ENCODE measurements around the gene EXT2.

EXT2 gene

GRCh38 chr11:44174842-44175241 is 79.4 kb downstream of the EXT2 start:
- DNase-seq = no peak

- no peak for DNase-seq
These were observed 81.2 kb downstream of the EXT2 start for GRCh38 chr11:44176546-44177213.

GRCh38 chr11:44177905-44178304 is 82.4 kb downstream of the EXT2 start:
- no peak for DNase-seq

- DNase-seq = no peak
These were observed 82.9 kb downstream of the EXT2 start for GRCh38 chr11:44178381-44178780.

- DNase-seq = no peak
These were observed 83.7 kb downstream of the EXT2 start for GRCh38 chr11:44179173-44179572.

GRCh38 chr11:44180107-44180506 is 84.6 kb downstream of the EXT2 start:
- no peak for DNase-seq

- DNase-seq = no peak
These were observed 90.0 kb downstream of the EXT2 start for GRCh38 chr11:44185522-44185921.

GRCh38 chr11:44186321-44186930 is 90.9 kb downstream of the EXT2 start:
- DNase-seq = no peak

- DNase-seq = no peak
These were observed 93.2 kb downstream of the EXT2 start for GRCh38 chr11:44188643-44189042.

- no peak for DNase-seq
These were observed 94.8 kb downstream of the EXT2 start for GRCh38 chr11:44189986-44190882.

- no peak for DNase-seq
These were observed 95.4 kb downstream of the EXT2 start for GRCh38 chr11:44190883-44191230.

- DNase-seq = no peak
These were observed 96.0 kb downstream of the EXT2 start for GRCh38 chr11:44191322-44192016.

- no peak for DNase-seq
These were observed 96.5 kb downstream of the EXT2 start for GRCh38 chr11:44192017-44192385.

- DNase-seq = no peak
These were observed 97.1 kb downstream of the EXT2 start for GRCh38 chr11:44192462-44193100.

GRCh38 chr11:44193856-44194255 is 98.4 kb downstream of the EXT2 start:
- no peak for DNase-seq

- no peak for DNase-seq
These were observed 102.8 kb downstream of the EXT2 start for GRCh38 chr11:44198146-44198724.

- DNase-seq = no peak
These were observed 103.8 kb downstream of the EXT2 start for GRCh38 chr11:44199298-44199697.

- no peak for DNase-seq
These were observed 104.3 kb downstream of the EXT2 start for GRCh38 chr11:44199816-44200215.

GRCh38 chr11:44203270-44204043 is 108.0 kb downstream of the EXT2 start:
- DNase-seq = no peak

GRCh38 chr11:44205352-44205751 is 109.9 kb downstream of the EXT2 start:
- no peak for DNase-seq

GRCh38 chr11:44205836-44206235 is 110.4 kb downstream of the EXT2 start:
- DNase-seq = no peak

- DNase-seq = no peak
These were observed 111.8 kb downstream of the EXT2 start for GRCh38 chr11:44207292-44207691.
